AG04449 (cell line): ENCODE data around the gene RAB1A.

Experiments
- CTCF ChIA-PET: fragments of 350-600 bp; formaldehyde crosslinking; extraction: SDS; loops from one replicate; lab custom pipeline; 2021; ENCODE audit warnings: antibody characterized with exemption; lab: Yijun Ruan, JAX
- POLR2A ChIA-PET: fragments of 400-600, 350-600 bp; formaldehyde crosslinking; extraction: SDS; loops from one replicate; lab custom pipeline; 2020; ENCODE audit warnings: antibody characterized with exemption, inconsistent platforms; lab: Yijun Ruan, JAX
- DNase-seq: peaks from one replicate; pipeline ENCODE4 v3.0.0-alpha.2; 2010; ENCODE audit warnings: low read depth, low spot score
- H3K4me3 ChIP-seq: 2 replicates; pipeline ENCODE4 v1.5.1; 2011; ENCODE audit warnings: low read depth, mild to moderate bottlenecking, control low read depth, low read length
- TF ChIP-seq, protein P1 (sequence below): IDR thresholded peaks from one replicate; pipeline ENCODE4 v1.5.1; 2011; ENCODE audit warnings: mild to moderate bottlenecking, moderate library complexity, low read length, control low read depth, inconsistent platforms; ENCODE audit not compliant: insufficient read depth; ENCODE audit errors: missing control alignments

Gene RAB1A

DNA sequence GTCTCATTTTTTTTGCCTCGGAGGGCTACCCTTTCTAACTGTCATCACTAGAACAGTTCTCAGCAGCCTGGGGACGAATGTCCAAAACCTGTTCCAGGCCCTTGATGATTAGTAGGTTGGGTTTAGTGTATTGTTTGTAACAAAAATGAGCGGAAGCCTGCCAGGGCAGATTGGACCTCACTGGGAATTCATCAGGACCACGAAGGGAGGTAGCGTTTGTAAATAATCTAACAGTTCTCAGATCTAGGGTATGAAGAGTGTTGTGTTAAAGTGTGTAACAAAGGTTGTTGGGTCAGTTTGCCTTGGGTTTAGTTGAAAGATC, 72.9 kb downstream of the RAB1A start:
- H3K4me3 ChIP-seq: peak overlapping the region; percentile 83
- TF ChIP-seq, protein P1, sequence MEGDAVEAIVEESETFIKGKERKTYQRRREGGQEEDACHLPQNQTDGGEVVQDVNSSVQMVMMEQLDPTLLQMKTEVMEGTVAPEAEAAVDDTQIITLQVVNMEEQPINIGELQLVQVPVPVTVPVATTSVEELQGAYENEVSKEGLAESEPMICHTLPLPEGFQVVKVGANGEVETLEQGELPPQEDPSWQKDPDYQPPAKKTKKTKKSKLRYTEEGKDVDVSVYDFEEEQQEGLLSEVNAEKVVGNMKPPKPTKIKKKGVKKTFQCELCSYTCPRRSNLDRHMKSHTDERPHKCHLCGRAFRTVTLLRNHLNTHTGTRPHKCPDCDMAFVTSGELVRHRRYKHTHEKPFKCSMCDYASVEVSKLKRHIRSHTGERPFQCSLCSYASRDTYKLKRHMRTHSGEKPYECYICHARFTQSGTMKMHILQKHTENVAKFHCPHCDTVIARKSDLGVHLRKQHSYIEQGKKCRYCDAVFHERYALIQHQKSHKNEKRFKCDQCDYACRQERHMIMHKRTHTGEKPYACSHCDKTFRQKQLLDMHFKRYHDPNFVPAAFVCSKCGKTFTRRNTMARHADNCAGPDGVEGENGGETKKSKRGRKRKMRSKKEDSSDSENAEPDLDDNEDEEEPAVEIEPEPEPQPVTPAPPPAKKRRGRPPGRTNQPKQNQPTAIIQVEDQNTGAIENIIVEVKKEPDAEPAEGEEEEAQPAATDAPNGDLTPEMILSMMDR: no peak
- CTCF ChIA-PET: interaction anchor here (0.9 to 1.9 kb wide), 3 partner anchors 73 to 122 kb away, joined by 3 to 7 read pairs (median 3); partner anchors contain the start of gene RAB1A
- POLR2A ChIA-PET: interaction anchor here (1.9 kb wide), 1 partner anchor 171 kb away, joined by 5 read pairs; the partner anchor contains the start of gene ACTR2
- no peak for DNase-seq

DNA sequence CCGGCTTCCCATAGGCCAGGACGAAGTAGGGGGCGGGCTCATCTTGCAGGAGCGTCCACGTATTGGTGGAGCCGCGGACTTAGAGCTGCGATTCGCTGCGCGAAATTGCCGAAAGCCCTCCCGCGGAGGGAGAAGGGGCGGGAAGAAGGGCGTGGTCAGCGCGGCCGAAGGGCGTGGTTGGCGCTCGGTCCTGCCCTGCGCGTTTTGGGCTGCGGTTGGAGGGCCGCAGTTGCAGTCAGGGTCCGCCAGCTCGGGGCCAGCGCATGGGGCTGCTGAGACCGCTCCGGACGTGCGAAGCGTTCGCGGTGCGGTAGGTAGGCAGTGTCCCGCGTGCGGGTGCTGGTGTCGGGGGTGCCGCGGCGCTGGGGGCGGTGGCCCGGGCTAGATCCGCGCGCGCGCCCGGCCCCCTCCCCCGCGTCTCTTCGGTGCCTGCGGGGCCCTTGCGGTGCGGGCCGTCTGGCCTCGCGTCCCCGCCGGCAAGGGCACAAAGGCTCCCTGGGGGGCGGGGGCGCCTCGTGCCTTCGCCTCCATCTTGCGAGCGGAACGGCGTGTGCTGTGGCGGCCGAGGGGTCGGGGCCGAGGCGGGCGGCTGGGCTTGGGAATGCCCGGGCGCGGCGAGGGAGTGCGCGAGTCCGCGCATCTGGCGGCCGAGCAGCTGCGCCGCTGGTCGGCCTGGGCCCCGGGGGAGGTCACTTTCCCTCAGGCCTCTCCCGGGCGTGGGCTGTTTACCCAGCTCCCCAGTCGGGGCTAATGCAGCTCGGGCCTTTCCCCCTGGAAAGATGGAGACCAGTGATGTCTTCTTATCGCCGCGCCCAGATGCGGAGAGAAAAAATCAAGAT, 73.5 kb downstream of the RAB1A start, which contains the start of gene CEP68:
TSS of gene CEP68 (plus strand) at position 202 of the 839 bp plus-strand sequence. CDS start 13,029 bp downstream, outside the sequence.
- POLR2A ChIA-PET: interaction anchor here (0.7 to 1.9 kb wide), 10 partner anchors 8 to 524 kb away, joined by 3 to 5 read pairs (median 4); partner anchors contain the start of gene ACTR2
- peak within 1 kb of the TSS; percentile 83 for H3K4me3 ChIP-seq
- peak; percentile 75 for DNase-seq
- TF ChIP-seq, protein P1: no peak
- CTCF ChIA-PET: interaction anchor here (0.6 to 3.4 kb wide), 11 partner anchors 9 to 361 kb away, joined by 3 to 18 read pairs (median 3); partner anchors contain the start of gene RAB1A

DNA sequence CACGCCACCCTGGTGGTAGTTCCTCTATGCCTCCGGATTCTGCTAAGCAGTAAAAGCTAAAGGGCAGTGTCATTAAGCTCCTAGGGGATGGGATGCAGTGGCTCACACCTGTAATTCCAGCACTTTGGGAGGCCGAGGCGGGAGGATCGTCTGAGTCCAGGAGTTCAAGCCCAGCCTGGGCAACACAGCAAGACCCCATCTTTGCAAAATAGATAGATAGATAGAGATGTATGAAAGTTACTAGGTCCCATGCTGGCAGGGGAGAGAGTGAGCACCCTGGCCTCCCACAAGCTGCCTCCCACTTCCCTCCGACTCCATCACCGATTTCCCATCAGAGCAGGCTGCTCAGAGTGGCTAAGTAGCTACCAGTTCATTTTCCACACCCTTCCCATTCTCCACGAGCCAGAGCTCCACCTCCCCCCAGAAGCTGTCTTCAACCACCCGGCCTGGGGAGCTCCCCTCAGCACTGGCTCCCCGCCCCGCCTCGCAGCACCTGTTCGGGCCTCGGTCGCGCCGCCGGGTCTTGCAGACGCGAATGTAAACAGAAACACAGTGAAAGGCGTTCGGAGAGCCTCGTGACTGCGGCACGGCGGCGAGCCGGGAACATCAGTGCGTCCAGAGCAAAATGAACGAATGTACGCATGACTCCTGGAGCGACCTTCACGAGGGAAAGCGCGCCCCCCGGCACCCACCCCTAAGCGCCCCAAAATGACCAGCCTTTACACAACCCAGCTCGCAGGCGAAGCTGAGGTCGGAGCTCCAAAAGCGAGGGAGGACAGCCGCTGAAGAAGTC, 74.3 kb downstream of the RAB1A start:
- no peak for DNase-seq
- CTCF ChIA-PET: interaction anchor here (0.6 to 3.4 kb wide), 14 partner anchors 8 to 519 kb away, joined by 3 to 18 read pairs (median 3); partner anchors contain the start of gene RAB1A

DNA sequence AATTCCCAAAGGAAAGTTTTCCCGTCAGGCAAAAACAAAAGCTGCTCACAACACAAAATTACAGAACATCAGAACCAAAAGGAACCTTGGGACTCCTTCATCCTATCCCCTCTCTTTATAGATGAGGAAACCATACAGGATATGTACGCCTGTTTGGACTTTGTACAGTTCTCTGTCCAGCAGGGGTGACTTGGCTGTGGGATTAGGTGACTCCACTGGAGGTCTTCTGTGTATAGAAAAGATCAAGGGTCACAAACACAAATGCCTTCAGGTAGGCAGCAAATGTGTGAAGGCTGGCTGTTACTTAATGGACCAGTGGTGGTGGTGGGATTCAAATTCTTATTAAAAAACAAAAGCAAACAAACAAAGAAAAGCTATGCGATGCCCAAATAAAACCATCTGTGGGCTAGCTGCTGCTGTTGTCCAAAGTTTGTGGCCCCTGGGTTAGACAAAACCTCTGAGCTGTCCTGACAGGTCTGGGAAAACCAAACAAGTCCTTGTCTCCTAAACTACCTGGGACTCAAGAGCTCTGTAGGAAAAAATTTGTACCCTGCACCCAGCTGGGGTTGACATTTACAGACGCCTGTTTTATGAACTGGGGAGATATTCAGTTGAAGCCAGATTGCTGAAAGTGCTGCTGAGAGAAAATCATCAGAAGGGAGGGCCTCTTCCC, 75.0 kb downstream of the RAB1A start:
- DNase-seq: no peak
- TF ChIP-seq, protein P1: no peak
- ChIA-PET POLR2A (interaction anchor here (1.2 kb wide), 1 partner anchor 10 kb away, joined by 5 read pairs; no protein-coding TSS in a partner anchor), CTCF (interaction anchor here (1.0 to 3.4 kb wide), 9 partner anchors 8 to 519 kb away, joined by 3 to 18 read pairs (median 5); partner anchors contain the start of gene RAB1A)
- H3K4me3 ChIP-seq: peak overlapping the region; percentile 83; the same call in 1 of the 2 replicates

More for the DNA sequence above, 74.3 kb downstream of the RAB1A start:
- H3K4me3 ChIP-seq: peak overlapping the region; percentile 83
- POLR2A ChIA-PET: interaction anchor here (0.7 to 1.9 kb wide), 10 partner anchors 9 to 523 kb away, joined by 3 to 5 read pairs (median 4); partner anchors contain the start of gene ACTR2
- TF ChIP-seq, protein P1: no peak

DNA sequence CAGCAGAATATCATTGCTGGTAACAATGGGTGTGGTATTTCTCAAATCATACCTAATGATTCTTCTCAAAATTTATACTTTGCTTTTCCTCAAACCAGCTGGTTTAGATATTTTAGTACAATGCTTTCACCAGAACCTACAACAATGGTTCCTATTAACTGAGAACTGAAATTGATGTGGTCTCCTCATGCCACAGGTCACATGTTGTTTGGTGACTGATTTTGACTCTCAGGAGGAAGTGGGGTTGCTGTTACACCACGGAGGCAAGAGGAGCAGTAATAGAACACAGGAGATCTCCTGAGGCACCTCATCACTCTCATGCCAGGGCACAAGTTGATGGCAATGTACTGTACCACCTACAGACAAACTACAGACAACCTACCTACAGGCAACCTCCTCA, 76.7 kb downstream of the RAB1A start:
- ChIA-PET POLR2A (no interaction called here), CTCF (interaction anchor here (1.6 to 3.4 kb wide), 3 partner anchors 11 to 22 kb away, joined by 4 to 18 read pairs (median 9); no protein-coding TSS in a partner anchor)
- H3K4me3 ChIP-seq: no peak overlapping the region
- no peak for DNase-seq
- TF ChIP-seq, protein P1: no peak
